Suprapubic skin (tissue), 4 donors: Measurements from ENCODE around the gene TTLL7. TPM values are rescaled to one million over a fixed set of nuclear protein-coding genes. Genes with fewer than 3 reads are reported as not detected.

Source experiments
- DNase-seq, 2 donors: peaks; one replicate each; pipeline ENCODE4 v3.0.0-alpha.2; 2019; ENCODE audit warnings: low spot score in 2 of 2
- H3K27ac ChIP-seq: fragments of 200-600 bp; sonication (generic); one replicate; pipeline ENCODE4 v1.5.1; 2019
- H3K27me3 ChIP-seq: fragments of 200-600 bp; sonication (generic); one replicate; pipeline ENCODE4 v1.5.1; 2019
- H3K36me3 ChIP-seq: fragments of 200-600 bp; sonication (generic); one replicate; pipeline ENCODE4 v1.5.1; 2019
- H3K4me1 ChIP-seq: fragments of 200-600 bp; sonication (generic); one replicate; pipeline ENCODE4 v1.5.1; 2019
- H3K4me3 ChIP-seq: fragments of 200-600 bp; sonication (generic); one replicate; pipeline ENCODE4 v1.5.1; 2019; ENCODE audit warnings: mild to moderate bottlenecking
- H3K9me3 ChIP-seq: fragments of 200-600 bp; sonication (generic); one replicate; pipeline ENCODE4 v1.5.1; 2019
- CTCF ChIP-seq, 2 donors: fragments of 200-600 bp in 1 of 2; fragments of 450-650 bp in 1 of 2; sonication (generic) in 1 of 2; IDR thresholded peaks; one replicate each; pipeline ENCODE4 v1.5.1; 2016 to 2019; ENCODE audit warnings: antibody characterized with exemption in 2 of 2, mild to moderate bottlenecking in 1 of 2, moderate library complexity in 1 of 2
- EP300 ChIP-seq: sonication (generic); formaldehyde crosslinking; IDR thresholded peaks from one replicate; pipeline ENCODE4 v1.6.1; 2017; ENCODE audit warnings: antibody characterized with exemption
- POLR2A ChIP-seq, 2 donors: fragments of 450-650 bp; IDR thresholded peaks; one replicate each; pipeline ENCODE4 v1.6.1; 2017; ENCODE audit warnings: antibody characterized with exemption in 2 of 2, mild to moderate bottlenecking in 2 of 2, moderate library complexity in 2 of 2
- POLR2AphosphoS5 ChIP-seq, 3 donors: sonication (generic); formaldehyde crosslinking; IDR thresholded peaks; one replicate each; pipeline ENCODE4 v1.6.1; 2017; ENCODE audit warnings: antibody characterized with exemption in 3 of 3
- WGBS: methylation state at CpG from one replicate; pipeline ENCODE4 v1.1.5; 2018; 5-methylcytosine and 5-hydroxymethylcytosine counted together
- total RNA-seq, 4 donors: library from RNA; depleted of rRNA; stranded (reverse); fragments of >200 nt; gene quantifications; one replicate each; pipeline ENCODE4 v1.1.0, GENCODE V29; 2016

TTLL7 gene
- total RNA-seq, 4 donors from 2014 or later = 1.5 to 3.1 (median 2.3) TPM

GRCh38 chr1:83901547-83902155 lies 97.3 kb downstream of the TTLL7 start:
- Histone ChIP-seq H3K4me3 (no peak overlapping the region), H3K4me1 (no peaks in the 10 kb centered on the region), H3K36me3 (no peaks in the 10 kb centered on the region), H3K27ac (no peak overlapping the region), H3K27me3 (no peaks in the 10 kb centered on the region), H3K9me3 (no peaks in the 10 kb centered on the region)
- WGBS = 87% methylated on average over 4 of the region's 4 CpGs
- TF ChIP-seq POLR2AphosphoS5 (IDR thresholded peaks at IDR 0.05) (no peak), POLR2A (IDR thresholded peaks at IDR 0.05) (no peak), CTCF (IDR thresholded peaks at IDR 0.05) (no peak), EP300 (no peak)
- DNase-seq = no peak

GRCh38 chr1:83900524-83900923 lies 98.4 kb downstream of the TTLL7 start:
- Histone ChIP-seq H3K27ac (no peak overlapping the region), H3K4me3 (no peak overlapping the region), H3K4me1 (no peaks in the 10 kb centered on the region), H3K27me3 (no peaks in the 10 kb centered on the region), H3K36me3 (no peaks in the 10 kb centered on the region), H3K9me3 (no peaks in the 10 kb centered on the region)
- WGBS = 52% methylated on average over 3 of the region's 3 CpGs
- no peak for DNase-seq
- TF ChIP-seq EP300 = no peak
- TF ChIP-seq CTCF (IDR thresholded peaks at IDR 0.05) = no peak
- TF ChIP-seq POLR2AphosphoS5 (IDR thresholded peaks at IDR 0.05) = no peak
- TF ChIP-seq POLR2A (IDR thresholded peaks at IDR 0.05) = no peak

- no peaks in the 10 kb centered on the region for H3K9me3 ChIP-seq
- no peaks in the 10 kb centered on the region for H3K36me3 ChIP-seq
- 63% methylated on average over 2 of the region's 2 CpGs for WGBS
- no peaks in the 10 kb centered on the region for H3K4me1 ChIP-seq
- no peak for DNase-seq
- no peak for TF ChIP-seq EP300
- no peak overlapping the region for H3K4me3 ChIP-seq
- H3K27ac ChIP-seq = no peak overlapping the region
- no peaks in the 10 kb centered on the region for H3K27me3 ChIP-seq
Measured at GRCh38 chr1:83897516-83897915, 101.4 kb downstream of the TTLL7 start.

GRCh38 chr1:83896299-83896698 lies 102.6 kb downstream of the TTLL7 start:
- Histone ChIP-seq H3K36me3 (no peaks in the 10 kb centered on the region), H3K27me3 (no peaks in the 10 kb centered on the region), H3K4me1 (no peaks in the 10 kb centered on the region), H3K9me3 (no peaks in the 10 kb centered on the region), H3K27ac (no peak overlapping the region), H3K4me3 (no peak overlapping the region)
- 89% methylated on average over 6 of the region's 6 CpGs for WGBS
- TF ChIP-seq EP300 (no peak), POLR2A (IDR thresholded peaks at IDR 0.05) (no peak), CTCF (IDR thresholded peaks at IDR 0.05) (no peak), POLR2AphosphoS5 (IDR thresholded peaks at IDR 0.05) (no peak)
- DNase-seq = no peak

- Histone ChIP-seq H3K9me3 (no peaks in the 10 kb centered on the region), H3K27me3 (no peaks in the 10 kb centered on the region), H3K4me3 (no peak overlapping the region), H3K27ac (no peak overlapping the region), H3K36me3 (no peaks in the 10 kb centered on the region), H3K4me1 (no peaks in the 10 kb centered on the region)
- no peak for DNase-seq
- TF ChIP-seq POLR2AphosphoS5 (IDR thresholded peaks at IDR 0.05) = no peak
- TF ChIP-seq CTCF (IDR thresholded peaks at IDR 0.05) = no peak
- TF ChIP-seq POLR2A (IDR thresholded peaks at IDR 0.05) = no peak
- TF ChIP-seq EP300 = no peak
- 92% methylated on average over 2 of the region's 2 CpGs for WGBS
Measured at GRCh38 chr1:83889707-83890106, 109.2 kb downstream of the TTLL7 start.

- Histone ChIP-seq H3K27ac (no peak overlapping the region), H3K4me3 (no peak overlapping the region), H3K27me3 (no peaks in the 10 kb centered on the region), H3K9me3 (no peaks in the 10 kb centered on the region), H3K36me3 (no peaks in the 10 kb centered on the region), H3K4me1 (no peaks in the 10 kb centered on the region)
- no peak for TF ChIP-seq POLR2AphosphoS5 (IDR thresholded peaks at IDR 0.05)
- TF ChIP-seq CTCF (IDR thresholded peaks at IDR 0.05) = no peak
- no peak for TF ChIP-seq POLR2A (IDR thresholded peaks at IDR 0.05)
- no peak for TF ChIP-seq EP300
- DNase-seq = no peak
- 96% methylated on average over 3 of the region's 3 CpGs for WGBS
Measured at GRCh38 chr1:83887483-83887882, 111.4 kb downstream of the TTLL7 start.
